GM12872 (cell line): ENCODE results near the gene FSTL1.

Experiments used
- TF ChIP-seq, protein P1 (sequence below): IDR thresholded peaks from 3 replicates; pipeline ENCODE4 v1.5.1; 2011; ENCODE audit warnings: low read depth, mild to moderate bottlenecking, low read length, moderate library complexity; ENCODE audit not compliant: insufficient read depth

Gene FSTL1

DNA sequence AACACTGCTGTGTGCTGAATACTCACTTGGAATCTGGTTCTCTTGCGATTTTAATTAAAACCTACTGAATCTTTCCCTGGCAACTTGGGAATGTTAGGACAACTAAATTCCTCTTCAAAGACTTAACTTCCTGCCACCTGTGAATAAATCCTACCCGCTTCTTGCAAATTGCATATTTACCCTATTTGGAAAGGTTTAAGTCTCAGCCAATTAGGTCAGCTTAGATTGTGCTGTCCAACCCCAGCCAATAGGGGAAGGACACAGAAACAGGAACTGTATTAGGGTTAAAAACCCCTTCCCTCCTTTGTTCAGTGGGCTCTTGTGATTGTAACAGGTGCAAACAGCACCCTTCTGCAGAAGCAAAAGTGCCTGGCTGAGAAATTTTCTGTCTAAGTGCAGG lies 38.6 kb upstream of the FSTL1 start:
- TF ChIP-seq, protein P1, sequence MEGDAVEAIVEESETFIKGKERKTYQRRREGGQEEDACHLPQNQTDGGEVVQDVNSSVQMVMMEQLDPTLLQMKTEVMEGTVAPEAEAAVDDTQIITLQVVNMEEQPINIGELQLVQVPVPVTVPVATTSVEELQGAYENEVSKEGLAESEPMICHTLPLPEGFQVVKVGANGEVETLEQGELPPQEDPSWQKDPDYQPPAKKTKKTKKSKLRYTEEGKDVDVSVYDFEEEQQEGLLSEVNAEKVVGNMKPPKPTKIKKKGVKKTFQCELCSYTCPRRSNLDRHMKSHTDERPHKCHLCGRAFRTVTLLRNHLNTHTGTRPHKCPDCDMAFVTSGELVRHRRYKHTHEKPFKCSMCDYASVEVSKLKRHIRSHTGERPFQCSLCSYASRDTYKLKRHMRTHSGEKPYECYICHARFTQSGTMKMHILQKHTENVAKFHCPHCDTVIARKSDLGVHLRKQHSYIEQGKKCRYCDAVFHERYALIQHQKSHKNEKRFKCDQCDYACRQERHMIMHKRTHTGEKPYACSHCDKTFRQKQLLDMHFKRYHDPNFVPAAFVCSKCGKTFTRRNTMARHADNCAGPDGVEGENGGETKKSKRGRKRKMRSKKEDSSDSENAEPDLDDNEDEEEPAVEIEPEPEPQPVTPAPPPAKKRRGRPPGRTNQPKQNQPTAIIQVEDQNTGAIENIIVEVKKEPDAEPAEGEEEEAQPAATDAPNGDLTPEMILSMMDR, result no peak

GRCh38 chr3:120488296-120488695 lies 37.5 kb upstream of the FSTL1 start:
- TF ChIP-seq, protein P1, result no peak

GRCh38 chr3:120487191-120487650 lies 36.4 kb upstream of the FSTL1 start:
- TF ChIP-seq, protein P1, result no peak

GRCh38 chr3:120481081-120481480 lies 30.3 kb upstream of the FSTL1 start:
- TF ChIP-seq, protein P1, result no peak

- TF ChIP-seq, protein P1, result no peak
Observed at GRCh38 chr3:120477781-120478180, 27.0 kb upstream of the FSTL1 start.

GRCh38 chr3:120475722-120476377 lies 25.1 kb upstream of the FSTL1 start:
- TF ChIP-seq, protein P1, result no peak

- TF ChIP-seq, protein P1, result no peak
Observed at GRCh38 chr3:120473896-120474675, 23.3 kb upstream of the FSTL1 start.
